WTC11 (cell line): ENCODE results near the gene PRDM15.

Source experiments
- CREM ChIP-seq: sonication (generic); formaldehyde crosslinking; IDR thresholded peaks from 2 replicates; pipeline ENCODE4 v1.8.1; 2022; ENCODE audit warnings: mild to moderate bottlenecking, missing genetic modification reagents, moderate library complexity
- MXD4 ChIP-seq: fragments of 250-450 bp; sonication (Bioruptor Pico); IDR thresholded peaks from 2 replicates; pipeline ENCODE4 v1.8.0; 2021; ENCODE audit warnings: mild to moderate bottlenecking, moderate library complexity, borderline replicate concordance
- NR2C2 ChIP-seq: sonication (generic); formaldehyde crosslinking; IDR thresholded peaks from 2 replicates; pipeline ENCODE4 v1.8.0; 2022; ENCODE audit warnings: mild to moderate bottlenecking, missing genetic modification reagents
- TCF7 ChIP-seq: sonication (generic); formaldehyde crosslinking; IDR thresholded peaks from 2 replicates; pipeline ENCODE4 v1.8.0; 2022; ENCODE audit warnings: mild to moderate bottlenecking, low read depth, missing genetic modification reagents, moderate library complexity
- TF ChIP-seq, protein P1 (sequence below): sonication (generic); formaldehyde crosslinking; IDR thresholded peaks from 2 replicates; pipeline ENCODE4 v1.8.1; 2023; ENCODE audit warnings: mild to moderate bottlenecking, missing genetic modification reagents, moderate library complexity
- TF ChIP-seq, protein P2 (sequence below): sonication (generic); formaldehyde crosslinking; IDR thresholded peaks from 2 replicates; pipeline ENCODE4 v1.8.0; 2022; ENCODE audit warnings: mild to moderate bottlenecking, missing genetic modification reagents
- TF ChIP-seq, protein P3 (sequence below): sonication (generic); formaldehyde crosslinking; IDR thresholded peaks from 2 replicates; pipeline ENCODE4 v1.8.1; 2022; ENCODE audit warnings: mild to moderate bottlenecking, moderate library complexity, missing genetic modification reagents
- TF ChIP-seq, protein P4 (sequence below): fragments of 200-600 bp; IDR thresholded peaks from 2 replicates; pipeline ENCODE4 v1.8.0; 2022; ENCODE audit warnings: antibody characterized with exemption
- TF ChIP-seq, protein P5 (sequence below): sonication (generic); formaldehyde crosslinking; IDR thresholded peaks from 2 replicates; pipeline ENCODE4 v1.8.1; 2022; ENCODE audit warnings: low read depth, mild to moderate bottlenecking, moderate library complexity, missing genetic modification reagents, borderline replicate concordance
- TF ChIP-seq, protein P6 (sequence below): sonication (generic); formaldehyde crosslinking; conservative IDR thresholded peaks from 2 replicates; pipeline ENCODE4 v1.8.1; 2022; ENCODE audit warnings: mild to moderate bottlenecking, missing genetic modification reagents
- TF ChIP-seq, protein P7 (sequence below): sonication (generic); formaldehyde crosslinking; IDR thresholded peaks from 2 replicates; pipeline ENCODE4 v1.8.0; 2022; ENCODE audit warnings: mild to moderate bottlenecking, missing genetic modification reagents
- TF ChIP-seq, protein P8 (sequence below): sonication (generic); formaldehyde crosslinking; conservative IDR thresholded peaks from 2 replicates; pipeline ENCODE4 v1.8.1; 2023; ENCODE audit warnings: mild to moderate bottlenecking, low read depth, missing genetic modification reagents, moderate library complexity
- TF ChIP-seq, protein P9 (sequence below): sonication (generic); formaldehyde crosslinking; IDR thresholded peaks from 2 replicates; pipeline ENCODE4 v1.8.0; 2022; ENCODE audit warnings: mild to moderate bottlenecking, missing genetic modification reagents
- TF ChIP-seq, protein P10 (sequence below): fragments of 250-450 bp; sonication (Bioruptor Pico); IDR thresholded peaks from 2 replicates; pipeline ENCODE4 v2.1.2; 2022; ENCODE audit warnings: mild to moderate bottlenecking, moderate library complexity

DNA sequence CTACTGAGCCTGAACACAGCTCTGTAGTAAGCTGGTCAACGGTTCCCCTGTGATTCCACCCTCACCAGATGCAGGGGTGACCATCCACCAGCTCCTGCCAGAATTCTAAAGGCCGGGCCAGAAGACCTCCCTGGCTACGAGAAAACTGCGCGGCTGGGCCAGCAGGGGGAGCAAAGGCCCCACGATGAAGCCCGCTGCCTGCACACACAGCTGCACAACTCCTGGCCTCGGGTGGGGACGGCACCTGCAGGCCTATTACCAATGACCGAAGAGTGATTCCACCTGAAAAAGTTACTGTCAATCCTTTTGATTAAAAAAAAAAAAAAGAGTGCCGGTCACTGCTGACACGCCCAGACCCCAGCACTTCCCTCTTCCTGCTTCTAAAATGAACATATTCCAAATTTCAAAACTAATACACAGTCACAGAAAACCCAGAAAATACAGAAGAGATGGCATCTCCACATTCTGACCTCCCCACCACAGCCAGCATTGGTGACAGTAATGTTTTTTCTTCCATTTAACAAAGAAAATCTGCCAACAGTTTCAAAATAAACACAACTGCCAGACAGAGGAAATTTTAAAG is 62.5 kb downstream of the PRDM15 start:
- TF ChIP-seq, protein P1, sequence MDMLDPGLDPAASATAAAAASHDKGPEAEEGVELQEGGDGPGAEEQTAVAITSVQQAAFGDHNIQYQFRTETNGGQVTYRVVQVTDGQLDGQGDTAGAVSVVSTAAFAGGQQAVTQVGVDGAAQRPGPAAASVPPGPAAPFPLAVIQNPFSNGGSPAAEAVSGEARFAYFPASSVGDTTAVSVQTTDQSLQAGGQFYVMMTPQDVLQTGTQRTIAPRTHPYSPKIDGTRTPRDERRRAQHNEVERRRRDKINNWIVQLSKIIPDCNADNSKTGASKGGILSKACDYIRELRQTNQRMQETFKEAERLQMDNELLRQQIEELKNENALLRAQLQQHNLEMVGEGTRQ (CRISPR knock-in tag): no peak
- TF ChIP-seq, protein P2, sequence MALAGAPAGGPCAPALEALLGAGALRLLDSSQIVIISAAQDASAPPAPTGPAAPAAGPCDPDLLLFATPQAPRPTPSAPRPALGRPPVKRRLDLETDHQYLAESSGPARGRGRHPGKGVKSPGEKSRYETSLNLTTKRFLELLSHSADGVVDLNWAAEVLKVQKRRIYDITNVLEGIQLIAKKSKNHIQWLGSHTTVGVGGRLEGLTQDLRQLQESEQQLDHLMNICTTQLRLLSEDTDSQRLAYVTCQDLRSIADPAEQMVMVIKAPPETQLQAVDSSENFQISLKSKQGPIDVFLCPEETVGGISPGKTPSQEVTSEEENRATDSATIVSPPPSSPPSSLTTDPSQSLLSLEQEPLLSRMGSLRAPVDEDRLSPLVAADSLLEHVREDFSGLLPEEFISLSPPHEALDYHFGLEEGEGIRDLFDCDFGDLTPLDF (CRISPR knock-in tag): no peak
- TF ChIP-seq, protein P3, sequence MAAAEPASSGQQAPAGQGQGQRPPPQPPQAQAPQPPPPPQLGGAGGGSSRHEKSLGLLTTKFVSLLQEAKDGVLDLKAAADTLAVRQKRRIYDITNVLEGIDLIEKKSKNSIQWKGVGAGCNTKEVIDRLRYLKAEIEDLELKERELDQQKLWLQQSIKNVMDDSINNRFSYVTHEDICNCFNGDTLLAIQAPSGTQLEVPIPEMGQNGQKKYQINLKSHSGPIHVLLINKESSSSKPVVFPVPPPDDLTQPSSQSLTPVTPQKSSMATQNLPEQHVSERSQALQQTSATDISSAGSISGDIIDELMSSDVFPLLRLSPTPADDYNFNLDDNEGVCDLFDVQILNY (CRISPR knock-in tag): no peak
- TF ChIP-seq TCF7 (CRISPR knock-in tag): no peak
- TF ChIP-seq, protein P4, sequence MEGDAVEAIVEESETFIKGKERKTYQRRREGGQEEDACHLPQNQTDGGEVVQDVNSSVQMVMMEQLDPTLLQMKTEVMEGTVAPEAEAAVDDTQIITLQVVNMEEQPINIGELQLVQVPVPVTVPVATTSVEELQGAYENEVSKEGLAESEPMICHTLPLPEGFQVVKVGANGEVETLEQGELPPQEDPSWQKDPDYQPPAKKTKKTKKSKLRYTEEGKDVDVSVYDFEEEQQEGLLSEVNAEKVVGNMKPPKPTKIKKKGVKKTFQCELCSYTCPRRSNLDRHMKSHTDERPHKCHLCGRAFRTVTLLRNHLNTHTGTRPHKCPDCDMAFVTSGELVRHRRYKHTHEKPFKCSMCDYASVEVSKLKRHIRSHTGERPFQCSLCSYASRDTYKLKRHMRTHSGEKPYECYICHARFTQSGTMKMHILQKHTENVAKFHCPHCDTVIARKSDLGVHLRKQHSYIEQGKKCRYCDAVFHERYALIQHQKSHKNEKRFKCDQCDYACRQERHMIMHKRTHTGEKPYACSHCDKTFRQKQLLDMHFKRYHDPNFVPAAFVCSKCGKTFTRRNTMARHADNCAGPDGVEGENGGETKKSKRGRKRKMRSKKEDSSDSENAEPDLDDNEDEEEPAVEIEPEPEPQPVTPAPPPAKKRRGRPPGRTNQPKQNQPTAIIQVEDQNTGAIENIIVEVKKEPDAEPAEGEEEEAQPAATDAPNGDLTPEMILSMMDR: peak; percentile 73
- no peak for TF ChIP-seq MXD4 (CRISPR knock-in tag)
- TF ChIP-seq, protein P5, sequence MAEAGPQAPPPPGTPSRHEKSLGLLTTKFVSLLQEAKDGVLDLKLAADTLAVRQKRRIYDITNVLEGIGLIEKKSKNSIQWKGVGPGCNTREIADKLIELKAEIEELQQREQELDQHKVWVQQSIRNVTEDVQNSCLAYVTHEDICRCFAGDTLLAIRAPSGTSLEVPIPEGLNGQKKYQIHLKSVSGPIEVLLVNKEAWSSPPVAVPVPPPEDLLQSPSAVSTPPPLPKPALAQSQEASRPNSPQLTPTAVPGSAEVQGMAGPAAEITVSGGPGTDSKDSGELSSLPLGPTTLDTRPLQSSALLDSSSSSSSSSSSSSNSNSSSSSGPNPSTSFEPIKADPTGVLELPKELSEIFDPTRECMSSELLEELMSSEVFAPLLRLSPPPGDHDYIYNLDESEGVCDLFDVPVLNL (CRISPR knock-in tag): no peak
- TF ChIP-seq NR2C2 (CRISPR knock-in tag): no peak
- TF ChIP-seq, protein P6, sequence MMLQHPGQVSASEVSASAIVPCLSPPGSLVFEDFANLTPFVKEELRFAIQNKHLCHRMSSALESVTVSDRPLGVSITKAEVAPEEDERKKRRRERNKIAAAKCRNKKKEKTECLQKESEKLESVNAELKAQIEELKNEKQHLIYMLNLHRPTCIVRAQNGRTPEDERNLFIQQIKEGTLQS (CRISPR knock-in tag): no peak
- TF ChIP-seq, protein P7, sequence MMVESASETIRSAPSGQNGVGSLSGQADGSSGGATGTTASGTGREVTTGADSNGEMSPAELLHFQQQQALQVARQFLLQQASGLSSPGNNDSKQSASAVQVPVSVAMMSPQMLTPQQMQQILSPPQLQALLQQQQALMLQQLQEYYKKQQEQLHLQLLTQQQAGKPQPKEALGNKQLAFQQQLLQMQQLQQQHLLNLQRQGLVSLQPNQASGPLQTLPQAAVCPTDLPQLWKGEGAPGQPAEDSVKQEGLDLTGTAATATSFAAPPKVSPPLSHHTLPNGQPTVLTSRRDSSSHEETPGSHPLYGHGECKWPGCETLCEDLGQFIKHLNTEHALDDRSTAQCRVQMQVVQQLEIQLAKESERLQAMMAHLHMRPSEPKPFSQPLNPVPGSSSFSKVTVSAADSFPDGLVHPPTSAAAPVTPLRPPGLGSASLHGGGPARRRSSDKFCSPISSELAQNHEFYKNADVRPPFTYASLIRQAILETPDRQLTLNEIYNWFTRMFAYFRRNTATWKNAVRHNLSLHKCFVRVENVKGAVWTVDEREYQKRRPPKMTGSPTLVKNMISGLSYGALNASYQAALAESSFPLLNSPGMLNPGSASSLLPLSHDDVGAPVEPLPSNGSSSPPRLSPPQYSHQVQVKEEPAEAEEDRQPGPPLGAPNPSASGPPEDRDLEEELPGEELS (CRISPR knock-in tag): no peak
- TF ChIP-seq CREM (CRISPR knock-in tag): no peak
- TF ChIP-seq, protein P8, sequence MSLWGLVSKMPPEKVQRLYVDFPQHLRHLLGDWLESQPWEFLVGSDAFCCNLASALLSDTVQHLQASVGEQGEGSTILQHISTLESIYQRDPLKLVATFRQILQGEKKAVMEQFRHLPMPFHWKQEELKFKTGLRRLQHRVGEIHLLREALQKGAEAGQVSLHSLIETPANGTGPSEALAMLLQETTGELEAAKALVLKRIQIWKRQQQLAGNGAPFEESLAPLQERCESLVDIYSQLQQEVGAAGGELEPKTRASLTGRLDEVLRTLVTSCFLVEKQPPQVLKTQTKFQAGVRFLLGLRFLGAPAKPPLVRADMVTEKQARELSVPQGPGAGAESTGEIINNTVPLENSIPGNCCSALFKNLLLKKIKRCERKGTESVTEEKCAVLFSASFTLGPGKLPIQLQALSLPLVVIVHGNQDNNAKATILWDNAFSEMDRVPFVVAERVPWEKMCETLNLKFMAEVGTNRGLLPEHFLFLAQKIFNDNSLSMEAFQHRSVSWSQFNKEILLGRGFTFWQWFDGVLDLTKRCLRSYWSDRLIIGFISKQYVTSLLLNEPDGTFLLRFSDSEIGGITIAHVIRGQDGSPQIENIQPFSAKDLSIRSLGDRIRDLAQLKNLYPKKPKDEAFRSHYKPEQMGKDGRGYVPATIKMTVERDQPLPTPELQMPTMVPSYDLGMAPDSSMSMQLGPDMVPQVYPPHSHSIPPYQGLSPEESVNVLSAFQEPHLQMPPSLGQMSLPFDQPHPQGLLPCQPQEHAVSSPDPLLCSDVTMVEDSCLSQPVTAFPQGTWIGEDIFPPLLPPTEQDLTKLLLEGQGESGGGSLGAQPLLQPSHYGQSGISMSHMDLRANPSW (CRISPR knock-in tag): no peak
- TF ChIP-seq, protein P9, sequence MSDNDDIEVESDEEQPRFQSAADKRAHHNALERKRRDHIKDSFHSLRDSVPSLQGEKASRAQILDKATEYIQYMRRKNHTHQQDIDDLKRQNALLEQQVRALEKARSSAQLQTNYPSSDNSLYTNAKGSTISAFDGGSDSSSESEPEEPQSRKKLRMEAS (CRISPR knock-in tag): no peak
- TF ChIP-seq, protein P10, sequence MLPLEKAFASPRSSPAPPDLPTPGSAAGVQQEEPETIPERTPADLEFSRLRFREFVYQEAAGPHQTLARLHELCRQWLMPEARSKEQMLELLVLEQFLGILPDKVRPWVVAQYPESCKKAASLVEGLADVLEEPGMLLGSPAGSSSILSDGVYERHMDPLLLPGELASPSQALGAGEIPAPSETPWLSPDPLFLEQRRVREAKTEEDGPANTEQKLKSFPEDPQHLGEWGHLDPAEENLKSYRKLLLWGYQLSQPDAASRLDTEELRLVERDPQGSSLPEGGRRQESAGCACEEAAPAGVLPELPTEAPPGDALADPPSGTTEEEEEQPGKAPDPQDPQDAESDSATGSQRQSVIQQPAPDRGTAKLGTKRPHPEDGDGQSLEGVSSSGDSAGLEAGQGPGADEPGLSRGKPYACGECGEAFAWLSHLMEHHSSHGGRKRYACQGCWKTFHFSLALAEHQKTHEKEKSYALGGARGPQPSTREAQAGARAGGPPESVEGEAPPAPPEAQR (CRISPR knock-in tag): no peak
